MCF 10A (cell line): ENCODE data around the gene HS3ST1. TPM values are rescaled to one million over a fixed set of nuclear protein-coding genes. Genes with fewer than 3 reads are reported as not detected.

Experiments
- BruUV-seq: library from RNA; stranded (reverse); fragments of 400-500 nt; replicated peaks from 2 replicates; lab custom pipeline; 2021; lab: Mats Ljungman, UMichigan
- CTCF ChIA-PET: fragments of 300-600 bp; sonication (Branson Sonifier 250); formaldehyde crosslinking; extraction: SDS; loops from one replicate; lab custom pipeline; 2021; ENCODE audit warnings: antibody characterized with exemption, inconsistent platforms; lab: Yijun Ruan, JAX
- POLR2A ChIA-PET: fragments of 300-600, 350-650 bp; sonication (Branson Sonifier 250); formaldehyde crosslinking; extraction: SDS; loops from one replicate; lab custom pipeline; 2020; ENCODE audit warnings: antibody characterized with exemption, inconsistent platforms; lab: Yijun Ruan, JAX
- DNase-seq: peaks from one replicate; pipeline ENCODE4 v3.0.0-alpha.2; 2018; ENCODE audit not compliant: unreplicated experiment
- H3K27ac Mint-ChIP-seq: one replicate; pipeline ENCODE4 v1.8.0; 2022; ENCODE audit warnings: mild to moderate bottlenecking, low read depth, mixed read lengths; ENCODE audit not compliant: unreplicated experiment
- H3K27me3 Mint-ChIP-seq: one replicate; pipeline ENCODE4 v1.8.0; 2022; ENCODE audit warnings: mixed read lengths; ENCODE audit not compliant: insufficient read depth, unreplicated experiment
- H3K36me3 Mint-ChIP-seq: one replicate; pipeline ENCODE4 v1.8.0; 2022; ENCODE audit warnings: mild to moderate bottlenecking, moderate library complexity, mixed read lengths; ENCODE audit not compliant: insufficient read depth, unreplicated experiment
- H3K4me1 Mint-ChIP-seq: one replicate; pipeline ENCODE4 v1.8.0; 2022; ENCODE audit warnings: mixed read lengths; ENCODE audit not compliant: insufficient read depth, unreplicated experiment
- H3K4me3 Mint-ChIP-seq: one replicate; pipeline ENCODE4 v1.8.0; 2022; ENCODE audit warnings: mild to moderate bottlenecking, moderate library complexity, mixed read lengths; ENCODE audit not compliant: unreplicated experiment
- H3K9me3 Mint-ChIP-seq: one replicate; pipeline ENCODE4 v1.8.0; 2022; ENCODE audit warnings: mixed read lengths; ENCODE audit not compliant: unreplicated experiment
- CTCF ChIP-seq: fragments of 200-600 bp; IDR thresholded peaks from one replicate; pipeline ENCODE4 v1.8.0; 2022; ENCODE audit warnings: antibody characterized with exemption, mild to moderate bottlenecking; ENCODE audit not compliant: unreplicated experiment
- intact Hi-C: fragments of 100-400 bp; cut with micrococcal nuclease; formaldehyde crosslinking; loops from 2 replicates; pipeline ENCODE4 v1.14.1; 2022
- total RNA-seq: library from RNA; stranded (reverse); gene quantifications from 2 replicates; pipeline ENCODE4 v1.2.3, GENCODE V29; 2022

The HS3ST1 gene
- total RNA-seq, 1 experiment from 2014 or later = 0.21 TPM

- ChIA-PET CTCF (interaction anchor here (0.6 to 1.1 kb wide), 2 partner anchors 22 to 136 kb away, joined by 3 to 4 read pairs; no protein-coding TSS in a partner anchor), POLR2A (no interaction called here)
- H3K4me3 Mint-ChIP-seq = no peak overlapping the region
- H3K27ac Mint-ChIP-seq = no peak overlapping the region
- H3K36me3 Mint-ChIP-seq = no peaks in the 10 kb centered on the region
- TF ChIP-seq CTCF = no peak
- BruUV-seq = no TSS peak
- peaks cover 4% of the 10 kb centered on the region for H3K4me1 Mint-ChIP-seq
- H3K9me3 Mint-ChIP-seq = no peaks in the 10 kb centered on the region
- H3K27me3 Mint-ChIP-seq = no peaks in the 10 kb centered on the region
- intact Hi-C loops = no loop called here
- DNase-seq = no peak
Observed at GRCh38 chr4:11402192-11402591, 26.5 kb downstream of the HS3ST1 start.

GRCh38 chr4:11399461-11399971 is 29.2 kb downstream of the HS3ST1 start:
- no peak for DNase-seq
- Mint-ChIP-seq H3K9me3 (no peaks in the 10 kb centered on the region), H3K4me3 (no peak overlapping the region), H3K27ac (no peak overlapping the region), H3K27me3 (no peaks in the 10 kb centered on the region), H3K4me1 (peaks cover 7% of the 10 kb centered on the region), H3K36me3 (no peaks in the 10 kb centered on the region)
- BruUV-seq = no TSS peak
- ChIA-PET POLR2A (no interaction called here), CTCF (no interaction called here)
- TF ChIP-seq CTCF = no peak
- intact Hi-C loops = no loop called here

- ChIA-PET POLR2A (no interaction called here), CTCF (interaction anchor here (1.0 kb wide), 1 partner anchor 506 kb away, joined by 4 read pairs; no protein-coding TSS in a partner anchor)
- Mint-ChIP-seq H3K4me3 (no peak overlapping the region), H3K36me3 (no peaks in the 10 kb centered on the region), H3K9me3 (no peaks in the 10 kb centered on the region), H3K27me3 (no peaks in the 10 kb centered on the region), H3K4me1 (peaks cover 7% of the 10 kb centered on the region), H3K27ac (peak overlapping the region; percentile 9)
- intact Hi-C loops = no loop called here
- TF ChIP-seq CTCF = no peak
- DNase-seq = no peak
- BruUV-seq = no TSS peak
Observed at GRCh38 chr4:11397819-11398610, 30.7 kb downstream of the HS3ST1 start.

GRCh38 chr4:11397146-11397545 is 31.5 kb downstream of the HS3ST1 start:
- peaks cover 7% of the 10 kb centered on the region for H3K4me1 Mint-ChIP-seq
- intact Hi-C loops = no loop called here
- H3K36me3 Mint-ChIP-seq = no peaks in the 10 kb centered on the region
- DNase-seq = peak; percentile 49
- BruUV-seq = no TSS peak
- CTCF ChIA-PET = no interaction called here
- H3K4me3 Mint-ChIP-seq = no peak overlapping the region
- TF ChIP-seq CTCF = no peak
- no peaks in the 10 kb centered on the region for H3K9me3 Mint-ChIP-seq
- H3K27ac Mint-ChIP-seq = no peak overlapping the region
- POLR2A ChIA-PET = no interaction called here
- no peaks in the 10 kb centered on the region for H3K27me3 Mint-ChIP-seq
